A549 (cell line): ENCODE measurements around the gene RRP9. TPM values are rescaled to one million over a fixed set of nuclear protein-coding genes. Genes with fewer than 3 reads are reported as not detected.

Experiments
- ATAC-seq, 2 experiments: fragments of 200-7000 bp in 1 of 2; fragments of >200 bp in 1 of 2; cut with Nextera tagmentation in 1 of 2; cut with Tn5 transposase in 1 of 2; 3 replicates each; pipeline versions ENCODE4 v1.8.0 to v1.9.1; 2018 to 2020; ENCODE audit warnings: mild to moderate bottlenecking in 1 of 2, moderate library complexity in 1 of 2
- CTCF ChIA-PET: fragments of 300-600 bp; sonication (Branson Sonifier 250); formaldehyde crosslinking; extraction: SDS; loops from one replicate; lab custom pipeline; 2021; ENCODE audit warnings: antibody characterized with exemption, inconsistent platforms; lab: Yijun Ruan, JAX
- POLR2A ChIA-PET: fragments of 350-600 bp; formaldehyde crosslinking; extraction: SDS; loops from one replicate; lab custom pipeline; 2021; ENCODE audit warnings: antibody characterized with exemption, inconsistent platforms; lab: Yijun Ruan, JAX
- DNase-seq, 2 experiments: peaks; one replicate each; pipeline versions ENCODE4 v3.0.0 to v3.0.0-alpha.2; 2011 to 2016; ENCODE audit warnings: low read depth in 1 of 2, low spot score in 1 of 2
- FAIRE-seq: peaks from 2 replicates; lab custom pipeline; 2011; peaks lifted over from hg19 to GRCh38; lab: Jason Lieb, UNC
- H3K27ac ChIP-seq, 2 experiments: fragments of >200 bp; sonication (Bioruptor Twin); formaldehyde crosslinking; 3 replicates each; pipeline ENCODE4 v1.5.1; 2016 to 2017
- H3K4me1 ChIP-seq: fragments of >200 bp; sonication (Bioruptor Twin); formaldehyde crosslinking; 3 replicates; pipeline ENCODE4 v1.6.1; 2016
- H3K4me2 ChIP-seq: fragments of >200 bp; sonication (Bioruptor Twin); formaldehyde crosslinking; 3 replicates; pipeline ENCODE4 v1.6.1; 2016
- H3K4me3 ChIP-seq: fragments of >200 bp; sonication (Bioruptor Twin); formaldehyde crosslinking; 3 replicates; pipeline ENCODE4 v1.5.1; 2016
- H3K9me3 ChIP-seq: fragments of >200 bp; sonication (Bioruptor Twin); formaldehyde crosslinking; 3 replicates; pipeline ENCODE4 v1.6.1; 2016
- ATOH8 ChIP-seq: fragments of 250-450 bp; sonication (Bioruptor Pico); IDR thresholded peaks from 2 replicates; pipeline ENCODE4 v1.5.0; 2020; ENCODE audit warnings: low read depth, mild to moderate bottlenecking, moderate library complexity
- CTCF ChIP-seq: fragments of >200 bp; sonication (Bioruptor Twin); formaldehyde crosslinking; IDR thresholded peaks from 3 replicates; pipeline ENCODE4 v1.5.1; 2016
- EP300 ChIP-seq, 2 experiments: fragments of >200 bp; sonication (Bioruptor Twin); formaldehyde crosslinking; IDR thresholded peaks; 2 replicates in 1 of 2; 3 replicates in 1 of 2; pipeline ENCODE4 v1.6.1; 2016 to 2017
- FOXS1 ChIP-seq: fragments of 250-450 bp; sonication (Bioruptor Pico); IDR thresholded peaks from 2 replicates; pipeline ENCODE4 v1.5.0; 2020; ENCODE audit warnings: mild to moderate bottlenecking, moderate library complexity
- GATA3 ChIP-seq: IDR thresholded peaks from 2 replicates; pipeline ENCODE4 v1.6.1; 2012; ENCODE audit warnings: borderline replicate concordance
- HDAC2 ChIP-seq: fragments of 200-600 bp; sonication (generic); IDR thresholded peaks from 2 replicates; pipeline ENCODE4 v1.6.1; 2016
- HMGXB4 ChIP-seq: fragments of 250-450 bp; sonication (Bioruptor Pico); IDR thresholded peaks from 2 replicates; pipeline ENCODE4 v1.5.0; 2021; ENCODE audit warnings: mild to moderate bottlenecking, moderate library complexity, borderline replicate concordance
- HOXB13 ChIP-seq: fragments of 250-450 bp; sonication (Bioruptor Pico); IDR thresholded peaks from 2 replicates; pipeline ENCODE4 v1.5.0; 2020; ENCODE audit warnings: low read depth, mild to moderate bottlenecking, moderate library complexity
- HOXB5 ChIP-seq: fragments of 250-450 bp; sonication (Bioruptor Pico); IDR thresholded peaks from 2 replicates; pipeline ENCODE4 v1.5.0; 2020; ENCODE audit warnings: mild to moderate bottlenecking, moderate library complexity
- KDM5A ChIP-seq: fragments of 200-600 bp; sonication (generic); IDR thresholded peaks from 2 replicates; pipeline ENCODE4 v1.6.1; 2016; ENCODE audit warnings: antibody characterized with exemption, mild to moderate bottlenecking
- MAFK ChIP-seq: fragments of 450-650 bp; IDR thresholded peaks from 2 replicates; pipeline ENCODE4 v1.6.1; 2014; ENCODE audit not compliant: partially characterized antibody
- MAX ChIP-seq: IDR thresholded peaks from 2 replicates; pipeline ENCODE4 v1.6.1; 2012
- MYC ChIP-seq: IDR thresholded peaks from 2 replicates; pipeline ENCODE4 v1.6.1; 2012; ENCODE audit warnings: mild to moderate bottlenecking, inconsistent platforms, low read length, improper control_type of control experiment, borderline replicate concordance
- NFE2L2 ChIP-seq: fragments of 150-350 bp; conservative IDR thresholded peaks from 2 replicates; pipeline ENCODE4 v1.6.1; 2014; ENCODE audit warnings: low read length
- NPAS2 ChIP-seq: fragments of 250-450 bp; sonication (Bioruptor Pico); IDR thresholded peaks from 2 replicates; pipeline ENCODE4 v1.8.0; 2022; ENCODE audit warnings: mild to moderate bottlenecking, moderate library complexity, borderline replicate concordance
- POLR2AphosphoS2 ChIP-seq: conservative IDR thresholded peaks from 2 replicates; pipeline ENCODE4 v1.6.1; 2012; ENCODE audit warnings: low read length, improper control_type of control experiment, inconsistent platforms
- RAD21 ChIP-seq, 2 experiments: fragments of >200 bp in 1 of 2; sonication (Bioruptor Twin) in 1 of 2; formaldehyde crosslinking in 1 of 2; IDR thresholded peaks in 1 of 2; conservative IDR thresholded peaks in 1 of 2; 2 replicates in 1 of 2; 3 replicates in 1 of 2; pipeline ENCODE4 v1.6.1; 2012 to 2018; ENCODE audit warnings: inconsistent platforms in 1 of 2
- RARB ChIP-seq: fragments of 250-450 bp; sonication (Bioruptor Pico); IDR thresholded peaks from 2 replicates; pipeline ENCODE4 v1.8.0; 2021; ENCODE audit warnings: mild to moderate bottlenecking, moderate library complexity
- REST ChIP-seq: fragments of 200-600 bp; sonication (generic); IDR thresholded peaks from 2 replicates; pipeline ENCODE4 v1.6.1; 2016; ENCODE audit warnings: antibody characterized with exemption, mild to moderate bottlenecking, moderate library complexity
- RNF2 ChIP-seq: fragments of 200-600 bp; sonication (generic); IDR thresholded peaks from 2 replicates; pipeline ENCODE4 v1.6.1; 2016; ENCODE audit warnings: low read depth, mild to moderate bottlenecking, antibody characterized with exemption, moderate library complexity, borderline replicate concordance
- SMC3 ChIP-seq: fragments of >200 bp; sonication (Bioruptor Twin); formaldehyde crosslinking; IDR thresholded peaks from 3 replicates; pipeline ENCODE4 v1.6.1; 2018; ENCODE audit warnings: inconsistent platforms
- SREBF2 ChIP-seq: fragments of 450-650 bp; IDR thresholded peaks from 2 replicates; pipeline ENCODE4 v1.6.1; 2014; ENCODE audit warnings: mild to moderate bottlenecking, moderate library complexity
- TP53 ChIP-seq: fragments of 250-450 bp; sonication (Bioruptor Pico); IDR thresholded peaks from 2 replicates; pipeline ENCODE4 v1.5.0; 2021; ENCODE audit warnings: mild to moderate bottlenecking, moderate library complexity
- WGBS: methylation state at CpG from one replicate; pipeline ENCODE4 v1.1.6; 2017; ENCODE audit errors: missing lambda C conversion rate; 5-methylcytosine and 5-hydroxymethylcytosine counted together
- polyA plus RNA-seq, 4 experiments: library from polyadenylated mRNA; depleted of rRNA in 3 of 4; stranded (reverse); fragments of >200 nt; fragmentation: RNase III in 1 of 4; extraction: RNeasy Plus Mini Kit Qiagen cat#74134 plus additional on column Dnase treatment in 1 of 4; gene quantifications; 2 replicates in 3 of 4; 3 replicates in 1 of 4; pipeline ENCODE4 v1.2.3, GENCODE V29; 2011 to 2017

RRP9 gene
- polyA plus RNA-seq, 2 of the 4 experiments (the other 2 are of a cell fraction): 17.0 to 34.3 TPM

GRCh38 chr3:51932471-51933370, 9.0 kb downstream of the RRP9 start:
- CTCF ChIA-PET: interaction anchor here (0.6 to 3.6 kb wide), 4 partner anchors 9 to 66 kb away, joined by 3 to 22 read pairs (median 4); partner anchors contain the start of genes PARP3 and RRP9
- DNase-seq: no peak
- no peaks in the 10 kb centered on the region for H3K4me1 ChIP-seq
- no peak overlapping the region for H3K4me2 ChIP-seq
- H3K9me3 ChIP-seq: no peaks in the 10 kb centered on the region
- no peak for ATAC-seq
- no peak overlapping the region for H3K27ac ChIP-seq
- TF ChIP-seq NPAS2 (CRISPR knock-in tag): no peak
- TF ChIP-seq RAD21 (conservative IDR thresholded peaks at IDR 0.05 in 1 of 2, IDR thresholded peaks at IDR 0.05 in 1 of 2): no peak
- no peak for TF ChIP-seq RARB (CRISPR knock-in tag)
- no peak overlapping the region for H3K4me3 ChIP-seq
- 89% methylated on average over 15 of the region's 15 CpGs for WGBS
- no peak for FAIRE-seq
- POLR2A ChIA-PET: no interaction called here

GRCh38 chr3:51931756-51932155, 9.9 kb downstream of the RRP9 start:
- ATAC-seq: no peak

More at GRCh38 chr3:51931756-51932155, 9.9 kb downstream of the RRP9 start:
- Histone ChIP-seq H3K4me3 (no peak overlapping the region), H3K4me2 (no peak overlapping the region), H3K9me3 (no peaks in the 10 kb centered on the region)
- CTCF ChIA-PET: interaction anchor here (3.6 kb wide), 1 partner anchor 10 kb away, joined by 22 read pairs; the partner anchor contains the start of genes PARP3 and RRP9
- DNase-seq: no peak
- FAIRE-seq: no peak
- 94% methylated on average over 6 of the region's 6 CpGs for WGBS
- no peak for TF ChIP-seq KDM5A
- TF ChIP-seq MAX: no peak
- TF ChIP-seq EP300 (IDR thresholded peaks at IDR 0.05): no peak
- TF ChIP-seq SREBF2: no peak
- no peak for TF ChIP-seq SMC3
- TF ChIP-seq HOXB13: no peak
- TF ChIP-seq REST: no peak
- TF ChIP-seq HDAC2: no peak
- no peak for TF ChIP-seq MAFK
- TF ChIP-seq CTCF: no peak
- no peak for TF ChIP-seq MYC
- TF ChIP-seq TP53: no peak
- TF ChIP-seq ATOH8 (CRISPR knock-in tag): no peak
- TF ChIP-seq NFE2L2: no peak
- TF ChIP-seq HMGXB4 (CRISPR knock-in tag): no peak
- no peak for TF ChIP-seq HOXB5 (CRISPR knock-in tag)
- no peak for TF ChIP-seq RNF2
- TF ChIP-seq POLR2AphosphoS2: no peak
- TF ChIP-seq FOXS1: no peak
- no peak for TF ChIP-seq GATA3
- TF ChIP-seq, all 56 proteins: peak for 0
- Histone ChIP-seq H3K4me1 (no peaks in the 10 kb centered on the region), H3K27ac (no peak overlapping the region)
- POLR2A ChIA-PET: no interaction called here
